Measurements from ENCODE around the gene C12orf42. TPM values are rescaled to one million over a fixed set of nuclear protein-coding genes. Genes with fewer than 3 reads are reported as not detected.

The C12orf42 gene
- total RNA-seq, 2 experiments from 2014 or later, result 3.9 to 4.8 TPM

- ATAC-seq (ENCODE audit: poor library complexity), result no peak
- Histone ChIP-seq H3K27ac (ENCODE audit: low read depth in 1 of 2, low read length in 2 of 2) (no peak overlapping the region), H3K4me3 (ENCODE audit: low read length) (no peak overlapping the region), H3K9me3 (ENCODE audit: control insufficient read depth in 1 of 2, insufficient read depth in 1 of 2, low read length in 2 of 2) (no peaks in the 10 kb centered on the region), H3K36me3 (ENCODE audit: insufficient read depth, low read length) (no peaks in the 10 kb centered on the region), H3K27me3 (ENCODE audit: control insufficient read depth in 1 of 2, insufficient read depth in 2 of 2, low read length in 2 of 2) (no peaks in the 10 kb centered on the region), H3K4me1 (ENCODE audit: insufficient read depth, low read length) (no peaks in the 10 kb centered on the region)
- intact Hi-C loops (cut with DNase I, micrococcal nuclease), result no loop called here
- Mint-ChIP-seq H3K27me3 (no peaks in the 10 kb centered on the region), H3K4me3 (no peak overlapping the region), H3K4me1 (ENCODE audit: low read depth) (no peaks in the 10 kb centered on the region), H3K27ac (no peak overlapping the region), H3K9me3 (no peaks in the 10 kb centered on the region), H3K36me3 (ENCODE audit: low read depth) (no peaks in the 10 kb centered on the region)
- POLR2A ChIA-PET, result no interaction called here
- no peak for TF ChIP-seq CTCF (IDR thresholded peaks at IDR 0.05)
- DNase-seq, result no peak
- CTCF ChIA-PET, result no interaction called here
Measured at GRCh38 chr12:103515341-103515740, 19.6 kb upstream of the C12orf42 start.

- no peaks in the 10 kb centered on the region for H3K4me1 Mint-ChIP-seq (ENCODE audit: low read depth)
- CTCF ChIA-PET, result no interaction called here
- intact Hi-C loops (cut with DNase I, micrococcal nuclease), result no loop called here
- no peak for TF ChIP-seq CTCF (IDR thresholded peaks at IDR 0.05)
- no peak overlapping the region for H3K27ac ChIP-seq (ENCODE audit: low read depth in 1 of 2, low read length in 2 of 2)
- DNase-seq (no peak), ATAC-seq (ENCODE audit: poor library complexity) (no peak)
- H3K4me3 ChIP-seq (ENCODE audit: low read length), result no peak overlapping the region
- no peaks in the 10 kb centered on the region for H3K9me3 ChIP-seq (ENCODE audit: control insufficient read depth in 1 of 2, insufficient read depth in 1 of 2, low read length in 2 of 2)
- H3K36me3 Mint-ChIP-seq (ENCODE audit: low read depth), result no peaks in the 10 kb centered on the region
- H3K4me1 ChIP-seq (ENCODE audit: insufficient read depth, low read length), result no peaks in the 10 kb centered on the region
- H3K9me3 Mint-ChIP-seq, result no peaks in the 10 kb centered on the region
- no peak overlapping the region for H3K27ac Mint-ChIP-seq
- no peaks in the 10 kb centered on the region for H3K27me3 ChIP-seq (ENCODE audit: control insufficient read depth in 1 of 2, insufficient read depth in 2 of 2, low read length in 2 of 2)
- no peak overlapping the region for H3K4me3 Mint-ChIP-seq
- POLR2A ChIA-PET, result no interaction called here
- H3K27me3 Mint-ChIP-seq, result no peaks in the 10 kb centered on the region
- no peaks in the 10 kb centered on the region for H3K36me3 ChIP-seq (ENCODE audit: insufficient read depth, low read length)
Measured at GRCh38 chr12:103513875-103514274, 18.1 kb upstream of the C12orf42 start.

- TF ChIP-seq CTCF (IDR thresholded peaks at IDR 0.05), result no peak
- intact Hi-C loops (cut with DNase I, micrococcal nuclease), result loop anchor here in 1 of 2 experiments (2.0 kb wide), 1 partner anchor 623 kb away; no protein-coding TSS in a partner anchor
- ATAC-seq (ENCODE audit: poor library complexity) (no peak), DNase-seq (peak in 1 of 14 experiments; percentile 7)
- no peaks in the 10 kb centered on the region for H3K4me1 ChIP-seq (ENCODE audit: insufficient read depth, low read length)
- Mint-ChIP-seq H3K27ac (no peak overlapping the region), H3K27me3 (peaks cover 5% of the 10 kb centered on the region), H3K9me3 (no peaks in the 10 kb centered on the region), H3K36me3 (ENCODE audit: low read depth) (no peaks in the 10 kb centered on the region), H3K4me3 (no peak overlapping the region), H3K4me1 (ENCODE audit: low read depth) (no peaks in the 10 kb centered on the region)
- no peaks in the 10 kb centered on the region for H3K9me3 ChIP-seq (ENCODE audit: control insufficient read depth in 1 of 2, insufficient read depth in 1 of 2, low read length in 2 of 2)
- H3K27ac ChIP-seq (ENCODE audit: low read depth in 1 of 2, low read length in 2 of 2), result no peak overlapping the region
- no peak overlapping the region for H3K4me3 ChIP-seq (ENCODE audit: low read length)
- no peaks in the 10 kb centered on the region for H3K27me3 ChIP-seq (ENCODE audit: control insufficient read depth in 1 of 2, insufficient read depth in 2 of 2, low read length in 2 of 2)
- no peaks in the 10 kb centered on the region for H3K36me3 ChIP-seq (ENCODE audit: insufficient read depth, low read length)
- CTCF ChIA-PET, result no interaction called here
- POLR2A ChIA-PET, result no interaction called here
Measured at GRCh38 chr12:103505371-103506236, 9.8 kb upstream of the C12orf42 start.
